ENCODE results near the gene KLHL22.

The KLHL22 gene

DNA sequence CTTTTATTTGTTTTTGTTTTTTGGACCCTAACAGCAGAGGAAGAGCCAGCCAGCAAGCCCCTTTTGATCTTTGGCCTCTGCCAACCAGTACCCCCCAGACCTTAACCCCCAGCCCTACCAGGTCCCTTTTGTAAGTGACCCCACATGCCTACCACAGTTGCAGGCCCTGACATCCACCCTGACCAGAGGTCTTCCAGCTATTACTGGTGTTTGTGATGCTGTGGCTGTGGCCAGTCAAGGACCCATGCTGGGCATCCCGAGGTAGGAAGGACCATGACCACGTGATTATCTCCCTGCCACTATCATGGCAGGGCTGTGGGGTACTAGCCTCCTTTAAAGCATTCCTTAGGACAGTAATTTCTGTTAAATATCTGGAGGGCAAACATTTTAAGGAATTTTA, 20.8 kb upstream of the KLHL22 start:
- Histone ChIP-seq H3K27me3 (ENCODE audit: insufficient read depth, low read depth) (no peaks in the 10 kb centered on the region), H3K27ac (no peak overlapping the region), H2AFZ (ENCODE audit: low read depth) (no peak overlapping the region), H4K20me1 (ENCODE audit: insufficient read depth) (peaks cover 7% of the 10 kb centered on the region; the same call in 1 of the 2 replicates), H3K79me2 (ENCODE audit: insufficient read depth, low read depth) (peaks cover 79% of the 10 kb centered on the region), H3K9ac (no peak overlapping the region), H3K36me3 (ENCODE audit: insufficient read depth) (no peaks in the 10 kb centered on the region; the same call in 1 of the 2 replicates), H3K4me3 (IDR thresholded peaks at IDR 0.05; ENCODE audit: insufficient read depth, low read depth, low read length) (no peak overlapping the region), H3K4me2 (no peak overlapping the region), H3K4me1 (ENCODE audit: low read depth, poor library complexity, severe bottlenecking) (peaks cover 1% of the 10 kb centered on the region)
- TF ChIP-seq, protein P1, sequence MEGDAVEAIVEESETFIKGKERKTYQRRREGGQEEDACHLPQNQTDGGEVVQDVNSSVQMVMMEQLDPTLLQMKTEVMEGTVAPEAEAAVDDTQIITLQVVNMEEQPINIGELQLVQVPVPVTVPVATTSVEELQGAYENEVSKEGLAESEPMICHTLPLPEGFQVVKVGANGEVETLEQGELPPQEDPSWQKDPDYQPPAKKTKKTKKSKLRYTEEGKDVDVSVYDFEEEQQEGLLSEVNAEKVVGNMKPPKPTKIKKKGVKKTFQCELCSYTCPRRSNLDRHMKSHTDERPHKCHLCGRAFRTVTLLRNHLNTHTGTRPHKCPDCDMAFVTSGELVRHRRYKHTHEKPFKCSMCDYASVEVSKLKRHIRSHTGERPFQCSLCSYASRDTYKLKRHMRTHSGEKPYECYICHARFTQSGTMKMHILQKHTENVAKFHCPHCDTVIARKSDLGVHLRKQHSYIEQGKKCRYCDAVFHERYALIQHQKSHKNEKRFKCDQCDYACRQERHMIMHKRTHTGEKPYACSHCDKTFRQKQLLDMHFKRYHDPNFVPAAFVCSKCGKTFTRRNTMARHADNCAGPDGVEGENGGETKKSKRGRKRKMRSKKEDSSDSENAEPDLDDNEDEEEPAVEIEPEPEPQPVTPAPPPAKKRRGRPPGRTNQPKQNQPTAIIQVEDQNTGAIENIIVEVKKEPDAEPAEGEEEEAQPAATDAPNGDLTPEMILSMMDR (conservative IDR thresholded peaks at IDR 0.05; ENCODE audit: low read depth, low read length) = no peak

DNA sequence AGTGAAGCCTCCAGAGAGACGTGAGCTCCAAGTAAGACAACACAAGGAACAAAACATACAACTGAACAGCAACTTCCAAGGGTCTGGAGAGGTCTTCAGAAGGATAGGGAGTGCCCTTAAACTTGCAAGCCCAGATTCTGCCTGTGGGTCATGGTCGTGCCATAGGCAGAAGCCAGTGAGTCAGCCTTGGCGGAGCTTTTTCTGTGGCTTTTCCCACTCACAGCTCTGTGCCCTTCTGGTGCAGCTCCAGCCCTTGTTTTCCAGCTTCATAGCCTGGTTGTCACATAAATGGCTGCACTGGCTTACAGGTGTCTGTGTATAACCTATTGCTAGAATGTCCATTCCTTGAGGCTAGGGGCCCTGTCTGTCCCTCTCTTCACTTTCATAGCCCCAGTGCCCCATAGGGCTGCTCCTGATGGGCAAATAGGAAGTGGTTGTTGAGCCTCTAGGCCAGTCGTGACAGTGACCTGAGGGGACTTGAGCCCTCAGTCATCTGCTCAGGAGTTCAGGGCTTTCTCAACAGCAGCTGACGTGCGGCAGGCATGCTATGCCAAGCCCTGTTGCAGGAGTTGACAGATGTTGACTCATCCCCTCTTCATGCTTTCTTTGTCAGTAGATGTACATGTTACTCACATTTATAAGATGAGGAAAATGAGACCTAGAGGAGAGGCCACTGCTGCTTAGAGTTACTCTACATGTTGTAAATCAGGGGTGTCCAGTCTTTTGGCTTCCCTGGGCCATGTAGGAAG, 19.2 kb upstream of the KLHL22 start:
- TF ChIP-seq, protein P1 (conservative IDR thresholded peaks at IDR 0.05; ENCODE audit: low read depth, low read length) = no peak
- Histone ChIP-seq H3K36me3 (ENCODE audit: insufficient read depth) (no peaks in the 10 kb centered on the region; the same call in 1 of the 2 replicates), H3K9ac (no peak overlapping the region), H3K4me1 (ENCODE audit: low read depth, poor library complexity, severe bottlenecking) (peaks cover 17% of the 10 kb centered on the region), H3K27me3 (ENCODE audit: insufficient read depth, low read depth) (no peaks in the 10 kb centered on the region), H3K27ac (no peak overlapping the region), H2AFZ (ENCODE audit: low read depth) (no peak overlapping the region), H3K4me3 (IDR thresholded peaks at IDR 0.05; ENCODE audit: insufficient read depth, low read depth, low read length) (no peak overlapping the region), H3K79me2 (ENCODE audit: insufficient read depth, low read depth) (peaks cover 84% of the 10 kb centered on the region), H3K4me2 (no peak overlapping the region), H4K20me1 (ENCODE audit: insufficient read depth) (peaks cover 7% of the 10 kb centered on the region)

DNA sequence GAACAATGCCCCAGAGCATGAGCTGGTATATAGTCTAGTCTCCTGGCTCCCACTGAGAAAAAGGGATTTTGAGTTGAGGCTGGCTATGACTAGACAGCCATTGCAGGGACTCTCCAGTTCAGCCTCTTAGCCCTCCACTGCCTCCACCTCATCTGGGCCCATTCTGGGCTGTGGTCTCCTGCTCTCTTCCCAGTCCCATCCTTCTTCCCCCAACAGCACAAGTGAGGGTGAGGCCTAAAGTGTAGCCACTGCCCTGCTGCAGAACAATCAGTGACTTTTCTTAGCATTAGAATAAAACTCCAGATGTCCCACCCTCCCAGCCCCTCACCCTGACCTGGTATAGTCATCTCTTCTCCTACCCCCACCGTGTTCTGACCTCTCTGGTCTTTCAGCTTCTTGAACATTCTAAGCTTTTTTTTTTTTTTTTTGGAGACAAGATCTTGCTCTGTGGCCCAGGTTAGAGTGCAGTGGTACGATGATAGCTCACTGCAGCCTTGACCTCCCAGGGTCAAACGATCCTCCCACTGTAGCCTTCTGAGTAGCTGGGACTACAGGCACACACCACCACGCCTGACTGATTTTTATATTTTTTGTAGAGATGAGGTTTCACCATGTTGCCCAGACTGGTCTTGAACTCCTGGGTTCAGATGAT, 16.1 kb upstream of the KLHL22 start:
- H3K79me2 ChIP-seq (ENCODE audit: insufficient read depth, low read depth) = peaks cover 83% of the 10 kb centered on the region
- peaks cover 7% of the 10 kb centered on the region for H4K20me1 ChIP-seq (ENCODE audit: insufficient read depth)
- H3K4me3 ChIP-seq (IDR thresholded peaks at IDR 0.05; ENCODE audit: insufficient read depth, low read depth, low read length) = no peak overlapping the region
- H3K4me1 ChIP-seq (ENCODE audit: low read depth, poor library complexity, severe bottlenecking) = peaks cover 34% of the 10 kb centered on the region
- H3K27me3 ChIP-seq (ENCODE audit: insufficient read depth, low read depth) = no peaks in the 10 kb centered on the region
- no peak overlapping the region for H3K9ac ChIP-seq
- H2AFZ ChIP-seq (ENCODE audit: low read depth) = no peak overlapping the region
- TF ChIP-seq, protein P1 (conservative IDR thresholded peaks at IDR 0.05; ENCODE audit: low read depth, low read length) = no peak
- no peak overlapping the region for H3K4me2 ChIP-seq
- no peak overlapping the region for H3K27ac ChIP-seq
- H3K36me3 ChIP-seq (ENCODE audit: insufficient read depth) = no peaks in the 10 kb centered on the region; the same call in 1 of the 2 replicates

DNA sequence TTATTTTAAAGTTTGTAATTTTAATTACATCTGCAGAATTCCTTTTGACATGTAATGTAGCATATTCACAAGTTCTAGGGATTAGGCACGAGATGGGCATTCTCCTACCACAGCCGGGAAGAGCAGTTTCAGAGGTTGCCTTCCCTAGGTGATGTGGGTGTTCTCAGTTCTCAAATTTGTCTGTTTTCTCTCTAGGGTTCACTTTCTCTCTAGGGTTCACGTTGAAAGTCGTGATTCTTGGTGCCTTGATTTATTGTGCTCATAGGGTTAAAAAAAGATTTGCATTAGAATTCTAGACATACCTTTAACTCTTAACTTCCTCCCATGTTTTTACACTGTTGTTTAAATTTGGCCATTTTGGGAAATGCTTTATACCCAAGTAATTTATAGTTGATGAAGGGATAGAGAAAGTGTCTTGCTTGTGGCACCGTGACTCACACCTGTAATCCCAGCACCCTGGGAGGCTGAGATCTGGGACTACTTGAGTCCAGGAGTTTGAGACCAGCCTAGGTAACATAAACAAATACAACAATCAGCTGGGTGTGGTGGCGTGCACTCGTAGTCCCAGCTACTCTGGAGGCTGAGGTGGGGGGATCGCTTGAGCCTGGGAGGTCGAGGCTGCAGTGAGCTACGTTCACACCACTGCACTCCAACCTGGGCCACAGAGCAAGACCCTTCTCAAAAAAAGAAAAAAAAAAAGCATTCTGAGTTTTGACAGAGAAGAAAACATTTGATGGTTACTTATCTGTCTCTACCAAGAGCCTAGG, 15.4 kb upstream of the KLHL22 start:
- Histone ChIP-seq H3K4me2 (peak overlapping the region; percentile 6; the same call in 1 of the 2 replicates), H2AFZ (ENCODE audit: low read depth) (no peak overlapping the region), H4K20me1 (ENCODE audit: insufficient read depth) (peaks cover 4% of the 10 kb centered on the region), H3K27me3 (ENCODE audit: insufficient read depth, low read depth) (no peaks in the 10 kb centered on the region), H3K79me2 (ENCODE audit: insufficient read depth, low read depth) (peaks cover 83% of the 10 kb centered on the region), H3K9ac (no peak overlapping the region), H3K4me3 (IDR thresholded peaks at IDR 0.05; ENCODE audit: insufficient read depth, low read depth, low read length) (no peak overlapping the region), H3K27ac (no peak overlapping the region), H3K36me3 (ENCODE audit: insufficient read depth) (no peaks in the 10 kb centered on the region; the same call in 1 of the 2 replicates), H3K4me1 (ENCODE audit: low read depth, poor library complexity, severe bottlenecking) (peaks cover 34% of the 10 kb centered on the region)
- TF ChIP-seq, protein P1 (conservative IDR thresholded peaks at IDR 0.05; ENCODE audit: low read depth, low read length) = no peak

All from KMS-11 (cell line).